Erythroblast (primary cell): ENCODE measurements around the gene AK2.

ENCODE experiments used
- GATA1 ChIP-seq: IDR thresholded peaks from 2 replicates; pipeline ENCODE4 v1.6.1; 2011; ENCODE audit warnings: low read depth, mild to moderate bottlenecking, control low read depth, low read length, moderate library complexity
- POLR2A ChIP-seq: IDR thresholded peaks from 2 replicates; pipeline ENCODE4 v1.6.1; 2011; ENCODE audit warnings: mild to moderate bottlenecking, low read length

DNA sequence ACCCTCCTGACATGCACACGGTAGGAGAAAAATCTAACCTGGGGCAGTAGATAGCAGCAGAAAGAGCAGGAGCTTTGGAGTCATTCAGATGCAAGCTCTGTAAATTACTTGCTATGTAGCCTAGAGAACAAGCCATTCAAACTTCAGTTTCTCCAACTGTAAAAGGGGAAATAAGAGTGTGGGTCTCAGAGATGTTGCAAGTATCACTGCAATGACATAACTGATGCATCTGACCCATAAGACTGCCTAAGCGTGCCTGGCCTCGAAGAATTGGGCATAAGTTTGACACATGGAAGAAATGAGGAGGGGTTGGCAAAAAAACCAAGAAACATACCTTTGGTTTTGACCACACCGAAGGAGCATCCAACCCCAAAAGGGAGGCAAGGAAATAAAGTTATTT, 5.2 kb downstream of the AK2 start:
- TF ChIP-seq POLR2A (no peak), GATA1 (no peak)
